ENCODE results near the gene CFDP1. TPM values are rescaled to one million over a fixed set of nuclear protein-coding genes. Genes with fewer than 3 reads are reported as not detected.

The CFDP1 gene
- total and polyA plus RNA-seq, 2 donors (not counting 1 experiment from before 2014, with no cell fraction given) = 6.3 to 42.8 TPM

- H2AFZ ChIP-seq (ENCODE audit: insufficient read depth, low read depth, low read length, poor library complexity, severe bottlenecking) = no peak overlapping the region
- no peaks in the 10 kb centered on the region for H3K79me2 ChIP-seq (ENCODE audit: control insufficient read depth, insufficient read depth, low read length)
- POLR2A ChIA-PET = no interaction called here
- CTCF ChIA-PET = no interaction called here
- H3K4me3 ChIP-seq (ENCODE audit: control extremely low read depth in 1 of 5, extremely low read depth in 1 of 5, insufficient read depth in 1 of 5, low read depth in 2 of 5, low read length in 4 of 5) = no peak overlapping the region
- no peak overlapping the region for H3K27ac Mint-ChIP-seq
- no peaks in the 10 kb centered on the region for H3K4me1 ChIP-seq (ENCODE audit: control insufficient read depth in 2 of 2, insufficient read depth in 2 of 2, low read length in 2 of 2)
- H3K27me3 ChIP-seq (replicated peaks in 1 of 4; ENCODE audit: control extremely low read depth in 1 of 4, control insufficient read depth in 3 of 4, insufficient read depth in 4 of 4, low read length in 3 of 4) = peaks cover 0 to 70% (median 41%) of the 10 kb centered on the region in 4 experiments
- peaks cover 81% of the 10 kb centered on the region for H3K27me3 Mint-ChIP-seq
- H3K9me3 ChIP-seq (ENCODE audit: control extremely low read depth in 1 of 3, control insufficient read depth in 2 of 3, insufficient read depth in 1 of 3, low read length in 2 of 3) = no peaks in the 10 kb centered on the region
- H3K9ac ChIP-seq (ENCODE audit: low read length) = no peak overlapping the region
- TF ChIP-seq CTCF (IDR thresholded peaks at IDR 0.05) = no peak
- TF ChIP-seq EZH2 (IDR thresholded peaks at IDR 0.05; ENCODE audit: borderline replicate concordance, insufficient read depth, low read depth, low read length, poor library complexity, severe bottlenecking) = no peak
- H3K4me2 ChIP-seq (replicated peaks; ENCODE audit: low read depth, low read length, poor library complexity, severe bottlenecking) = no peak overlapping the region
- DNase-seq (no peak), ATAC-seq (ENCODE audit: low read depth) (no peak)
- H3K36me3 ChIP-seq (replicated peaks in 1 of 2; ENCODE audit: control extremely low read depth in 1 of 2, control insufficient read depth in 1 of 2, extremely low read depth in 1 of 2, insufficient read depth in 2 of 2, low read length in 1 of 2) = peaks cover 0 to 6% of the 10 kb centered on the region in 2 experiments
- H3K9me3 Mint-ChIP-seq (ENCODE audit: insufficient read depth) = no peaks in the 10 kb centered on the region
- no peaks in the 10 kb centered on the region for H3K4me1 Mint-ChIP-seq
- H4K20me1 ChIP-seq (ENCODE audit: control insufficient read depth, insufficient read depth, low read length, poor library complexity, severe bottlenecking) = peaks cover 22% of the 10 kb centered on the region
- no peak overlapping the region for H3K27ac ChIP-seq (ENCODE audit: low read length in 2 of 2)
- no peak overlapping the region for H3K4me3 Mint-ChIP-seq
- intact Hi-C loops (cut with micrococcal nuclease) = no loop called here
- 71% methylated on average over 2 of the region's 4 CpGs for WGBS (ENCODE audit: insufficient coverage)
Measured at GRCh38 chr16:75341564-75342307, 91.6 kb downstream of the CFDP1 start.

GRCh38 chr16:75340741-75341491 is 92.4 kb downstream of the CFDP1 start:
- no peaks in the 10 kb centered on the region for H3K4me1 Mint-ChIP-seq
- no peak for ATAC-seq (ENCODE audit: low read depth)
- no peak overlapping the region for H3K4me3 ChIP-seq (ENCODE audit: control extremely low read depth in 1 of 5, extremely low read depth in 1 of 5, insufficient read depth in 1 of 5, low read depth in 2 of 5, low read length in 4 of 5)
- H3K9me3 ChIP-seq (ENCODE audit: control extremely low read depth in 1 of 3, control insufficient read depth in 2 of 3, insufficient read depth in 1 of 3, low read length in 2 of 3) = no peaks in the 10 kb centered on the region
- 100% methylated on average over 1 of the region's 2 CpGs for WGBS (ENCODE audit: insufficient coverage)
- no peak overlapping the region for H3K27ac Mint-ChIP-seq
- H4K20me1 ChIP-seq (ENCODE audit: control insufficient read depth, insufficient read depth, low read length, poor library complexity, severe bottlenecking) = peaks cover 30% of the 10 kb centered on the region
- H3K4me3 Mint-ChIP-seq = no peak overlapping the region
- ChIA-PET POLR2A (no interaction called here), CTCF (no interaction called here)
- no peak overlapping the region for H3K27ac ChIP-seq (ENCODE audit: low read length in 2 of 2)
- peaks cover 0 to 78% (median 48%) of the 10 kb centered on the region in 4 experiments for H3K27me3 ChIP-seq (replicated peaks in 1 of 4; ENCODE audit: control extremely low read depth in 1 of 4, control insufficient read depth in 3 of 4, insufficient read depth in 4 of 4, low read length in 3 of 4)
- no peaks in the 10 kb centered on the region for H3K9me3 Mint-ChIP-seq (ENCODE audit: insufficient read depth)
- H3K4me1 ChIP-seq (ENCODE audit: control insufficient read depth in 2 of 2, insufficient read depth in 2 of 2, low read length in 2 of 2) = peaks cover 0 to 4% of the 10 kb centered on the region in 2 donors
- H3K27me3 Mint-ChIP-seq = peaks cover 83% of the 10 kb centered on the region
- TF ChIP-seq CTCF (IDR thresholded peaks at IDR 0.05) (no peak), EZH2 (IDR thresholded peaks at IDR 0.05; ENCODE audit: borderline replicate concordance, insufficient read depth, low read depth, low read length, poor library complexity, severe bottlenecking) (no peak)
- no peak for DNase-seq
- H2AFZ ChIP-seq (ENCODE audit: insufficient read depth, low read depth, low read length, poor library complexity, severe bottlenecking) = no peak overlapping the region
- H3K9ac ChIP-seq (ENCODE audit: low read length) = no peak overlapping the region
- no peak overlapping the region for H3K4me2 ChIP-seq (replicated peaks; ENCODE audit: low read depth, low read length, poor library complexity, severe bottlenecking)
- H3K36me3 ChIP-seq (replicated peaks in 1 of 2; ENCODE audit: control extremely low read depth in 1 of 2, control insufficient read depth in 1 of 2, extremely low read depth in 1 of 2, insufficient read depth in 2 of 2, low read length in 1 of 2) = peaks cover 0 to 6% of the 10 kb centered on the region in 2 experiments
- intact Hi-C loops (cut with micrococcal nuclease) = no loop called here
- H3K79me2 ChIP-seq (ENCODE audit: control insufficient read depth, insufficient read depth, low read length) = no peaks in the 10 kb centered on the region

Measured in B cell (primary cell).